CD4-positive, alpha-beta T cell treated with Interleukin-1 beta for 1 hour (primary cell): ENCODE measurements around the gene ATF1.
"Not testable (repeated sequence)": the region's sequence is repeated elsewhere in the genome, so short reads cannot be mapped to it uniquely, and the experiment has no call there.

Experiments
- DNase-seq, 2 donors: peaks; one replicate each; pipeline ENCODE4 v3.0.0-alpha.2; 2020 to 2022

The ATF1 gene

GRCh38 chr12:50753232-50753769, 10.6 kb upstream of the ATF1 start:
- DNase-seq: no peak

GRCh38 chr12:50764286-50765094, 589 bp downstream of the ATF1 start:
- DNase-seq: peak in 1 of 2 donors; percentile 84

GRCh38 chr12:50765095-50765911, 1.4 kb downstream of the ATF1 start:
- DNase-seq: peak; percentile 59 to 70

GRCh38 chr12:50768391-50768790, 4.5 kb downstream of the ATF1 start:
- DNase-seq: no peak

- DNase-seq: not testable (repeated sequence)
These were observed 4.9 kb downstream of the ATF1 start for GRCh38 chr12:50768813-50769212.

- DNase-seq: no peak
These were observed 7.5 kb downstream of the ATF1 start for GRCh38 chr12:50771409-50771808.

- no peak for DNase-seq
These were observed 8.6 kb downstream of the ATF1 start for GRCh38 chr12:50772470-50772869.

- no peak for DNase-seq
These were observed 9.0 kb downstream of the ATF1 start for GRCh38 chr12:50772877-50773276.

GRCh38 chr12:50775251-50775650, 11.3 kb downstream of the ATF1 start:
- no peak for DNase-seq

GRCh38 chr12:50776749-50777728, 13.1 kb downstream of the ATF1 start:
- DNase-seq: no peak

GRCh38 chr12:50778663-50779590, 15.0 kb downstream of the ATF1 start:
- DNase-seq: no peak

- no peak for DNase-seq
These were observed 16.1 kb downstream of the ATF1 start for GRCh38 chr12:50780013-50780412.

- DNase-seq: no peak
These were observed 20.6 kb downstream of the ATF1 start for GRCh38 chr12:50784501-50784900.

- no peak for DNase-seq
These were observed 21.6 kb downstream of the ATF1 start for GRCh38 chr12:50785406-50786001.

GRCh38 chr12:50786498-50787231, 22.8 kb downstream of the ATF1 start:
- no peak for DNase-seq

GRCh38 chr12:50787618-50788017, 23.7 kb downstream of the ATF1 start:
- DNase-seq: no peak

GRCh38 chr12:50788561-50788960, 24.7 kb downstream of the ATF1 start:
- DNase-seq: no peak

- no peak for DNase-seq
These were observed 26.2 kb downstream of the ATF1 start for GRCh38 chr12:50790081-50790480.

- DNase-seq: no peak
These were observed 36.0 kb downstream of the ATF1 start for GRCh38 chr12:50799908-50800307.

- DNase-seq: no peak
These were observed 39.5 kb downstream of the ATF1 start for GRCh38 chr12:50803230-50803875.
